HG03439 (cell line): ENCODE data around the gene MED29.
"Not testable (repeated sequence)": the region's sequence is repeated elsewhere in the genome, so short reads cannot be mapped to it uniquely, and the experiment has no call there.

Source experiments
- ATAC-seq: cut with Tn5 transposase; IDR thresholded peaks from one replicate; pipeline ENCODE4 v1.9.1; 2021; ENCODE audit warnings: mild to moderate bottlenecking, moderate library complexity; ENCODE audit not compliant: unreplicated experiment

The MED29 gene

GRCh38 chr19:39370735-39371134 is 20.4 kb upstream of the MED29 start:
- no peak for ATAC-seq

- ATAC-seq = no peak
Measured at GRCh38 chr19:39372047-39372802, 19.0 kb upstream of the MED29 start.

GRCh38 chr19:39372941-39373340 is 18.2 kb upstream of the MED29 start:
- no peak for ATAC-seq

GRCh38 chr19:39375929-39376328 is 15.2 kb upstream of the MED29 start:
- ATAC-seq = no peak

DNA sequence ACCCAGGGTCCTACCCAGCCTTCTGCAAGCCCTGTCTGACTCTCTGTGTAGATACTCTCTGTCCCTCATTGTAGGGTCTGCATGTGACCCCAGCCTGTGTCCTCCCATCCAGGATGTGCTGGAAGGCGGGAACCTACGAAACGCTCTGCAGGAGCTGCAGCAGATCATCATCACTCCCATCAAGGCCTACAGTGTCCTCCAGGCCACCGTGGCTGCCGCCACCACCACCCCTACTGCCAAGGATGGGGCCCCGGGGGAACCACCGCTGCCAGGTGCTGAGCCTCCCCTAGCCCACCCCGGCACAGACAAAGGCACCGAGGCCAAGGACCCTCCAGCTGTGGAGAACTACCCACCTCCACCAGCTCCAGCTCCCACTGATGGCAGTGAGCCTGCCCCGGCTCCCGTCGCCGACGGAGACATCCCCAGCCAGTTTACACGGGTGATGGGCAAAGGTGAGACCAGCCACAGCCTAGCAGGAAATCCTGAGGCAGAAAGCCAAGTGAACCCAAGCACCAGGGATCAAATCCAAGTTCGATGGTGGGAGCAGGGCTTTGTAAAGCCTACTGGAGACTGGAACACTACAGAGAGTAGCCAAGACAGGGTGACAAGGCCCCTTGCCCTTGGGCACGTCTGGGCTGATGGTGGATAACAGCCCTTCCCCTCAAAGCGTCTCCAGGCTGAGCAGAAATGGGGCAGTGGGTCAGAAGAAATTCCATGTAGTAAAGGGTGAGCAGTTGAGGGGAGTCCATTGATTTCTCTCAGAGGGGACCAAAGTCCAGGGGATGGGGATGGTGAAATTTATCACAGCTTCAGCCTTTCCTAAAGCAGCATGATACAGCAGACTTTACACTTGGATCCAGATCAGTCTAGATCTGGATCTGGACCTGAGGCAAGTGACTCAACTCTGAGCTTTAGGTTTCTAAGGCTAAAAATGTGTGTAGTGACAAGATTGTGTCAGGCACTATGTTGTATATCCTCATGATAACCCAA is 13.5 kb upstream of the MED29 start:
- ATAC-seq = no peak

- ATAC-seq = not testable (repeated sequence)
Measured at GRCh38 chr19:39379366-39379765, 11.8 kb upstream of the MED29 start.

- no peak for ATAC-seq
Measured at GRCh38 chr19:39379865-39380396, 11.2 kb upstream of the MED29 start.

DNA sequence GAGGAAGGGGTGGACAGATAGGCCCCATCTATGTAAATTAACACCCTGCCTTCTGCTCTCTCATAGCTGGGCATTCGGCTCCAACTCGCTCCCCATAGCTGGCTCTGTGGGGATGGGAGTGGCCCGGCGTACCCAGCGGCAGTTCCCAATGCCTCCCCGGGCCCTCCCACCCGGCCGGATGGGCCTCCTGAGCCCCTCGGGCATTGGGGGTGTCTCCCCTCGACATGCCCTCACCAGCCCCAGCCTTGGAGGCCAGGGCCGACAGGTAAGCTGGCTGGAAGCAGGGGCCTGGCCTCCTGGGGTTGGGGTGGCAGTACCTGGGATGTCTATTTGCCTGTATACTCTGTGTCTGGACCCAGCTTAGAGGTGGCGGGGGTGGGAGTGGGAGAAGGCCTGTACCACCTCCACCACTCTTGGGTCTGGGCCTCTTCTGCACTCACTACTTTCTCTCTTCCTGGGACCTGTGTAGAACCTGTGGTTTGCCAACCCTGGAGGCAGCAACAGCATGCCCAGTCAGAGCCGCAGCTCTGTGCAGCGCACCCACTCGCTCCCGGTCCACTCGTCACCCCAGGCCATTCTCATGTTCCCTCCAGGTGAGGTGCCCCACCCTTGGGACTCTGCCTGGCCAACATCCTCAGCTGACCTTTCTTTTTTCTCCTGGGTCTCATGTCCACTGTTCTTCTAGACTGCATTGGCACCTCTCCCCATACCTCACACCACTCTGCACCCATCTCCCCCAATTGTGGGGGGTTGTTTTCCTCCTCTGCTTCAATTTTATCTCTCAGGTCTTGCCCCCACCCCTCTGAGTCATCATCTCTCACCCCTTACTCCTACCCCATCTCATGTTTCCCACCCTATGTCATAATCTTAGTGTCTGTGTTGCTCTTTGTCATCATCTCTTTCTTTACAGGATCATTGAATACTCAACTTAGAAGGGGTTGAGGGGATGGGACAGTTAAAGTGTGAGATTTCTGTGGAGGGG is 10.4 kb upstream of the MED29 start:
- ATAC-seq = no peak

GRCh38 chr19:39381910-39382611 is 9.1 kb upstream of the MED29 start:
- no peak for ATAC-seq

DNA sequence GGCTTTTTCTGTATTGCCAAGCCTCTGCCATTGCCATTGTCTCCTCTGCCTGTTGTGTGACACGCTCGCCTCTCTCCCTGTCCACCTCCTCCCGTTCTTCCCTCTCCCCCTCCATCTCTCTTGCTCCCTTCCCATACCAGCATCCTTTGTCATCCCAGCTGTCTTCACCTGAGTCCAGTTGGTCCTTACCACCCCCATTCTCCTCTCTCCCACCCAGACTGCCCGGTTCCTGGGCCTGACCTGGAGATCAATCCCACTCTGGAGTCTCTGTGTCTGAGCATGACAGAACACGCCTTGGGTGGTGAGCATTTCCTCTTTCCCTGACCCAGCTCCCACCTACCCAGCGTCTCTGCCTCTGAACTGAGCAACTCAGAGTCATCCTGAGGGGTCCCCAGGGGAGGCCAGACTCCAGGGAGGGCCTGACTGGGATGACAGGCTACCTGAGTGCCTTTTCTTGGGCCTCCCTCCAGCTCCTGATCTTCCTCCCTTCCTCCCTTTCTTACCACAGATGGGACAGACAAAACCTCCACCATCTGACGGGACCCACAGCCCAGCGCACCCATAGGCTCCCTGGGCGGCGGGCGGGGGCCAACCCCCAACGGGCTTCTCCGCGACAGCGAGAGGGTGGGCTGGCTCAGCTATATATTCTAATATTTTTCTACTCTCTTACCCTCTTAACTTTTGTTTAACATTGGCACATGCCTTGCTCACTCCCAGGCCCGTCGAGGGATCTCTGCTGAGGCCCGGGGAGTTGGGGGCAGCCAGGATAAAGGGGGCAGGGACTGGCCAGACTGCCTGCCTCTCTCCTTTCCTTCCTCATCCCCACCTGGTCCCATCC is 8.0 kb upstream of the MED29 start:
- ATAC-seq = no peak

- ATAC-seq = no peak
Measured at GRCh38 chr19:39384839-39385568, 6.2 kb upstream of the MED29 start.

GRCh38 chr19:39385629-39386411 is 5.4 kb upstream of the MED29 start:
- ATAC-seq = no peak

GRCh38 chr19:39386557-39386956 is 4.6 kb upstream of the MED29 start:
- ATAC-seq = no peak

DNA sequence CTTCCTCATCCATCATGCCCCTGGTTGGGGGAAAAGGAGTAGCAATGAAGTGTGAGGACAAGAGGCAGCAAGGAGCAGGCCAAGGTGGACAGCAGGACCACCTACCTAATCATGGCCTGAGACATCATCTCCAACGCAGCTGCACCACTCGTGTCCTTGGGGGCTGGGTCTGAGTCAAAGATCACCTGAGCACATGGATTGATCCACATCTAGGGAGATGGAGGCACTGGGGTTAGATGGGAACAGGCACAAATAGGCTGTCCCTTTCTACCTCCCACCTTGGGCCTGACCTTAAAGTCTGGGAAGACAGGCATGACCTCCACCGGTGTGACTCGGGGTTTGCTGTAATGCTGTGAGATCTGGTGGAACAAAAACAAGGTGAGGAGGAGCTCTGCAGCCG is 2.5 kb upstream of the MED29 start:
- ATAC-seq = no peak

GRCh38 chr19:39389631-39390414 is 1.4 kb upstream of the MED29 start:
- ATAC-seq = no peak

- no peak for ATAC-seq
Measured at GRCh38 chr19:39390451-39390750, 777 bp upstream of the MED29 start.
